Mesodermal cell (in vitro differentiated cells): ENCODE data around the gene SPN.
"Not testable (repeated sequence)": the region's sequence is repeated elsewhere in the genome, so short reads cannot be mapped to it uniquely, and the experiment has no call there.

ENCODE experiments used
- H3K27ac ChIP-seq: 2 replicates; pipeline ENCODE4 v1.7.0; 2013; ENCODE audit warnings: mild to moderate bottlenecking, low read depth, low read length, moderate library complexity; ENCODE audit not compliant: severe bottlenecking
- H3K36me3 ChIP-seq: 2 replicates; pipeline ENCODE4 v1.7.1; 2013; ENCODE audit warnings: mild to moderate bottlenecking, low read length, moderate library complexity; ENCODE audit not compliant: control insufficient read depth, insufficient read depth
- H3K4me1 ChIP-seq: one replicate; pipeline ENCODE4 v1.7.1; 2013; ENCODE audit warnings: mild to moderate bottlenecking, low read length; ENCODE audit not compliant: insufficient read depth, control insufficient read depth, poor library complexity, severe bottlenecking
- H3K4me3 ChIP-seq: 2 replicates; pipeline ENCODE4 v1.7.0; 2013; ENCODE audit warnings: low read length, control low read depth, mild to moderate bottlenecking; ENCODE audit not compliant: insufficient read depth, poor library complexity, severe bottlenecking; ENCODE audit errors: extremely low read depth
- H3K9me3 ChIP-seq: 2 replicates; pipeline ENCODE4 v1.7.1; 2013; ENCODE audit warnings: mild to moderate bottlenecking, low read length, moderate library complexity; ENCODE audit not compliant: control insufficient read depth
- WGBS, 2 experiments: methylation state at CpG; one replicate each; pipeline ENCODE4 v1.1.5; 2013; ENCODE audit warnings: missing lambda C conversion rate in 2 of 2; ENCODE audit not compliant: insufficient coverage in 2 of 2; 5-methylcytosine and 5-hydroxymethylcytosine counted together

The SPN gene

GRCh38 chr16:29646947-29647346 lies 16.1 kb upstream of the SPN start:
- no peak overlapping the region for H3K27ac ChIP-seq
- H3K4me1 ChIP-seq: no peaks in the 10 kb centered on the region
- no peaks in the 10 kb centered on the region for H3K9me3 ChIP-seq
- no peaks in the 10 kb centered on the region for H3K36me3 ChIP-seq
- WGBS, 2 experiments: 89 to 90% methylated on average over 2 to 3 of the region's 3 CpGs
- H3K4me3 ChIP-seq: no peak overlapping the region

DNA sequence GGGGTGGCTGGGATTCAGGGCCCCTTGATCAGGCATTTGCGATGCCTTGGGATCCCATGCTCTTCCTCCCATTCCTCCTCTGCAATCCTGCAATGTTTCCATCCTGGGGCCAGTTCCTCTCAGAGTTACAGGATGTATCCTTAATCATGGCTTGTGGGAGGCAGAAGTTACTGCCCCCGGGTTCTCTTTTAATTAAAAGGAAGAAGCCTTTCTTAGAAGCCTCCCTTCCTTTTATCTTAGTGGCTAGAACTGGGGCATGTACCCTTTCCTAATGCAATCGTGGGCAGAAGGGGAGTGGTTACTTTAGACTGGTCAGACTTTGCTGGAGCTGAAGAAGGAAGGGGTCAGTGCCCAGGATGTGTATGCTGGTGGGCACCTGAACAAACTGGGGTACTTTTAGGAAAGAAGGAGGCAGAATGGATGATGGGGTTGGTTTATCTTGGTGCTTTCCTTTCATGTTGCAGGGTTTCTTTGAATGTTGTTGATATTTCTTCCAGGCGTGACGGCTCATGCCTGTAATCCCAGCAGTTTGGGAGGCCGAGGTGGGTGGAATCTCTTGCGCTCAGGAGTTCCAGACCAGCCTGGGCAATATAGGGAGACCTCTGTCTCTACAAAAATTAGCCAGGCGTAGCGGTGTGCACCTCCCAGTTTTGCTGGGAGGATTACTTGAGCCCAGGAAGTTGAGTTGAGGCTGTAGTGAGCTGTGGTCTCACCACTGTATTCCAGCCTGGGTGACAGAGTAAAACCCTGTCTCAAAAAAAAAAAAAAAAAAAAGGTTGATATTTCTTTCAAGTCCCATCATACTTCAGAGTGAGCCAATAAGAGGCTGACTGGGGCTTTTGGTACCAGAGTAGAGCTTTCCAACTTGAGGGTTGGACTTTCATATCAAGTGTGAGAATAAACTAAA lies 13.2 kb upstream of the SPN start:
- no peak overlapping the region for H3K27ac ChIP-seq
- no peak overlapping the region for H3K4me3 ChIP-seq
- H3K9me3 ChIP-seq: no peaks in the 10 kb centered on the region
- no peaks in the 10 kb centered on the region for H3K4me1 ChIP-seq
- no peaks in the 10 kb centered on the region for H3K36me3 ChIP-seq
- 83 to 89% methylated on average over 7 to 8 of the region's 9 CpGs for WGBS, 2 experiments

DNA sequence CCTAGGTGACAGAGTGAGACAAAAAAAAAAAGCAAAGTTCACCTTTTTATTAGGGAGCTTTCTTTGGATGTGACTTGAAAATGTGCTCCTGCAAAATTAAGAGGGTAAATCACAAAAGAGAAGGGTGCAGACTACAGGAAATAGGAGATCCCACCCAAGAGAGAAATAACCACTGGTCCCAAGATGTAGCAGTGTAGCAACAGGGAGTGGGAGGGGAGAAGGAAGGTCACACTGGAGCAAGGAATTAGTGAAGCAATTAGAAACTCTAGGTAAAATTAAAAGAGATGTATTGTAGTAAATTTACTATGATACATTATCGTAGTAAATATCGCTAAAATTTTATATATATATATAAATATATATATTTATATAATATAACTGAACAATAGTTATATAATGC lies 12.3 kb upstream of the SPN start:
- Histone ChIP-seq H3K4me1 (no peaks in the 10 kb centered on the region), H3K36me3 (no peaks in the 10 kb centered on the region), H3K9me3 (no peaks in the 10 kb centered on the region), H3K27ac (no peak overlapping the region), H3K4me3 (no peak overlapping the region)
- WGBS, 2 experiments: no CpG with 5 or more reads among the region's 2 CpGs

GRCh38 chr16:29651774-29652349 lies 11.2 kb upstream of the SPN start:
- 86 to 92% methylated on average over 2 of the region's 2 CpGs for WGBS, 2 experiments
- H3K4me3 ChIP-seq: no peak overlapping the region
- no peak overlapping the region for H3K27ac ChIP-seq
- no peaks in the 10 kb centered on the region for H3K4me1 ChIP-seq
- no peaks in the 10 kb centered on the region for H3K9me3 ChIP-seq
- H3K36me3 ChIP-seq: no peaks in the 10 kb centered on the region

DNA sequence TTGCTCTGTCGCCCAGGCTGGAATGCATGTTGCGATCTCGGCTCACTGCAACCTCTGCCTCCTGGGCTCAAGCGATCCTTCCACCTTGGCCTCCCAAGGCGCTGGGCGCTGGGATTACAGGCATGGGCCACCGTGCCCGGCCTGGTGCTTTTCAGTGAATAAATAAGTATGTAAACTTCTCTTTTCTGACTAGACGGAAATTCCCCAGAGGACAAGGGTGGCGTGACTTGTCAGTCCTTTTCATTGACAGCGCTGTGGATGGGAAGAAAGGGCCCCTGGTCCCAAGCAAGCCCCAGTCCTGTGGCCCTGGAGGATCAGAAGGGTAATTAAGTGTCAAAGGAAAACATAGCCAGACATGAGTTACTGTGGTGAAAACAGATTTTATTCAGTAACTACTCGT lies 9.6 kb upstream of the SPN start:
- no peaks in the 10 kb centered on the region for H3K36me3 ChIP-seq
- no peak overlapping the region for H3K4me3 ChIP-seq
- no peaks in the 10 kb centered on the region for H3K9me3 ChIP-seq
- WGBS, 2 experiments: 85 to 94% methylated on average over 8 to 10 of the region's 12 CpGs
- no peaks in the 10 kb centered on the region for H3K4me1 ChIP-seq
- H3K27ac ChIP-seq: no peak overlapping the region

GRCh38 chr16:29653890-29654289 lies 9.2 kb upstream of the SPN start:
- 85 to 94% methylated on average over 2 to 3 of the region's 7 CpGs for WGBS, 2 experiments
- H3K9me3 ChIP-seq, H3K27ac ChIP-seq, H3K4me3 ChIP-seq, H3K36me3 ChIP-seq, H3K4me1 ChIP-seq: not testable (repeated sequence)

- WGBS, 2 experiments: 61 to 82% methylated on average over 7 of the region's 11 CpGs
- no peaks in the 10 kb centered on the region for H3K9me3 ChIP-seq
- H3K36me3 ChIP-seq: no peaks in the 10 kb centered on the region
- no peak overlapping the region for H3K27ac ChIP-seq
- no peaks in the 10 kb centered on the region for H3K4me1 ChIP-seq
- no peak overlapping the region for H3K4me3 ChIP-seq
Observed at GRCh38 chr16:29656688-29657523, 6.1 kb upstream of the SPN start.

DNA sequence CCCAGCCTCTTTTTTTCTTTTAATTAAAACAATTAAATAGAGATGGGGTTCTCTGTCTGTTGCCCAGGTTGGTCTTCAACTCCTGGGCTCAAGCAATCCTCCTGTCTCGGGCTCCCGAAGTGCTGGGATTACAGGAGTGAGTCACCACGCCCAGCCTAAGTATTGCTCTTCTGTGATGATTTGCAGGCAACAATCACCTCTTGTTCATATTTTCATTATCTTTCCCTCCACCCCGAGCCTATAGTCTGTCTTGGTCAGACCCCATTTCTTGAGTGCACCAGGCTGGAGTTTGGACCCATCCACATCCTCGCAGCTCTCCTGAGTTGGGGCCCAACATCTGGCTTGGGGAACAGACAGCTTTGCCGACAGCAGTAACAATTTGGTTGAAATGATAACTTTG lies 4.3 kb upstream of the SPN start:
- Histone ChIP-seq H3K9me3 (no peaks in the 10 kb centered on the region), H3K36me3 (no peaks in the 10 kb centered on the region), H3K27ac (no peak overlapping the region), H3K4me1 (no peaks in the 10 kb centered on the region), H3K4me3 (no peak overlapping the region)
- 89 to 93% methylated on average over 4 to 5 of the region's 6 CpGs for WGBS, 2 experiments

GRCh38 chr16:29662000-29662728 lies 883 bp upstream of the SPN start:
- 89 to 94% methylated on average over 14 to 15 of the region's 17 CpGs for WGBS, 2 experiments

GRCh38 chr16:29662729-29663015 lies 375 bp upstream of the SPN start:
- Histone ChIP-seq H3K27ac (no peak overlapping the region), H3K4me1 (peaks cover 8% of the 10 kb centered on the region), H3K9me3 (no peaks in the 10 kb centered on the region), H3K36me3 (no peaks in the 10 kb centered on the region), H3K4me3 (no peak overlapping the region)
- WGBS, 2 experiments: 90 to 93% methylated on average over 2 to 3 of the region's 4 CpGs

More at GRCh38 chr16:29662000-29662728, 883 bp upstream of the SPN start:
- Histone ChIP-seq H3K4me3 (no peak overlapping the region), H3K4me1 (peaks cover 8% of the 10 kb centered on the region), H3K27ac (no peak overlapping the region), H3K36me3 (no peaks in the 10 kb centered on the region), H3K9me3 (no peaks in the 10 kb centered on the region)
